ENCODE results near the gene BEX2.

DNA sequence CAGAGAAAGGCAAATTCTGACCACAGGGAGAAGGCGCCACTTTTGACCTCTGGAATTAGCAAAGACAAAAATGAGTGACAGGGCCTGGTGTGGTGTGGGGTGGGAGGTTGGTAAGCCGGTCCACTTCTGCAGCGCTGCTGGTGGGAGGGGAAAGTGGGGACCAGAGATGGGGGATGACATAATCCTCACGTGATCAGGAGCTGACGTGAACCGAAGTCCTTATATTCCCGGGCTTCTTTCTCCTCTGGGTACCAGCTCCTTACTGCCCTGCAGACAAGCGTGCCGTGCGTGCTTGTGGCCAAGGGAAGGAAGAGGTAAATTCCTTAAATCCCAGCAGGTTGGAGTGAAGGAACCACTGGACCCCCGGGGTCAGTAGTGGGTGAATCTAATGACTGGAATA is 19.2 kb upstream of the BEX2 start, which contains the start of gene TCEAL7:
- TF ChIP-seq, protein P1, sequence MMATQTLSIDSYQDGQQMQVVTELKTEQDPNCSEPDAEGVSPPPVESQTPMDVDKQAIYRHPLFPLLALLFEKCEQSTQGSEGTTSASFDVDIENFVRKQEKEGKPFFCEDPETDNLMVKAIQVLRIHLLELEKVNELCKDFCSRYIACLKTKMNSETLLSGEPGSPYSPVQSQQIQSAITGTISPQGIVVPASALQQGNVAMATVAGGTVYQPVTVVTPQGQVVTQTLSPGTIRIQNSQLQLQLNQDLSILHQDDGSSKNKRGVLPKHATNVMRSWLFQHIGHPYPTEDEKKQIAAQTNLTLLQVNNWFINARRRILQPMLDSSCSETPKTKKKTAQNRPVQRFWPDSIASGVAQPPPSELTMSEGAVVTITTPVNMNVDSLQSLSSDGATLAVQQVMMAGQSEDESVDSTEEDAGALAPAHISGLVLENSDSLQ (IDR thresholded peaks at IDR 0.05), result no peak
- TF ChIP-seq ZNF384 (IDR thresholded peaks at IDR 0.05), result no peak
- no peak for TF ChIP-seq SP1 (IDR thresholded peaks at IDR 0.05)
- TF ChIP-seq SUZ12 (IDR thresholded peaks at IDR 0.05), result no peak
- no peak for TF ChIP-seq FOXM1 (IDR thresholded peaks at IDR 0.05; ENCODE audit: borderline replicate concordance)
- no peak for TF ChIP-seq BHLHE40 (IDR thresholded peaks at IDR 0.05; ENCODE audit: borderline replicate concordance)

Data from HEK293T (cell line).